Measurements from ENCODE around the gene TNF. TPM values are rescaled to one million over a fixed set of nuclear protein-coding genes. Genes with fewer than 3 reads are reported as not detected.

Gene TNF
- total RNA-seq, 1 experiment from 2014 or later: 0.64 TPM

DNA sequence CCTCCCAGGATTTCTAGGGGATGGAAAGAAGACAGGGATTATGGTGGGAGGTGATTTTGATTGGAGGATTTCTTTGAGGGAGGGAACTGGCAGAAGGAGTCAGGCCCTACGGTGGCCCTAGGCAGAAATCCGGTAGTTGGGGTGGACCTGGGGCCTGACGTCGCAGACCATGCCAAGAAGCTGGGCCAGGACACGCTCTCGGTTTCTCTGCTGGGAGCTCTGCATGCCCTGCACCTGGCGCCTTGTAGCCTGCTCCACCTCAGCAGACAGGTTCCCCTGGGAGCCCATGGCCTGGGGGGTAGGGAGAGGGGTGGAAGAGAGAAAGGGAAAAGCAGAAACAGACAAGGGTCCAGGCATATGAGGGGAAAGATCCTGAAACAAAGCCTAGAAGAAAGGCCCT lies 30.1 kb upstream of the TNF start:
- POLR2A ChIA-PET: no interaction called here
- no peak overlapping the region for H3K27ac ChIP-seq (ENCODE audit: low read length)
- no peak for ATAC-seq
- H3K27me3 ChIP-seq (ENCODE audit: control insufficient read depth, insufficient read depth, low read length): no peaks in the 10 kb centered on the region
- H3K4me1 ChIP-seq (ENCODE audit: control insufficient read depth, insufficient read depth, low read length): peaks cover 12% of the 10 kb centered on the region
- H3K9me3 ChIP-seq (ENCODE audit: control insufficient read depth, insufficient read depth, low read depth, low read length): no peaks in the 10 kb centered on the region
- no TSS peak for BruUV-seq (replicated peaks)
- DNase-seq (ENCODE audit: low read depth, low spot score): no peak
- peaks cover 6% of the 10 kb centered on the region; the same call in 1 of the 2 replicates for H3K36me3 ChIP-seq (ENCODE audit: control insufficient read depth, insufficient read depth, low read length)
- TF ChIP-seq, protein P1, sequence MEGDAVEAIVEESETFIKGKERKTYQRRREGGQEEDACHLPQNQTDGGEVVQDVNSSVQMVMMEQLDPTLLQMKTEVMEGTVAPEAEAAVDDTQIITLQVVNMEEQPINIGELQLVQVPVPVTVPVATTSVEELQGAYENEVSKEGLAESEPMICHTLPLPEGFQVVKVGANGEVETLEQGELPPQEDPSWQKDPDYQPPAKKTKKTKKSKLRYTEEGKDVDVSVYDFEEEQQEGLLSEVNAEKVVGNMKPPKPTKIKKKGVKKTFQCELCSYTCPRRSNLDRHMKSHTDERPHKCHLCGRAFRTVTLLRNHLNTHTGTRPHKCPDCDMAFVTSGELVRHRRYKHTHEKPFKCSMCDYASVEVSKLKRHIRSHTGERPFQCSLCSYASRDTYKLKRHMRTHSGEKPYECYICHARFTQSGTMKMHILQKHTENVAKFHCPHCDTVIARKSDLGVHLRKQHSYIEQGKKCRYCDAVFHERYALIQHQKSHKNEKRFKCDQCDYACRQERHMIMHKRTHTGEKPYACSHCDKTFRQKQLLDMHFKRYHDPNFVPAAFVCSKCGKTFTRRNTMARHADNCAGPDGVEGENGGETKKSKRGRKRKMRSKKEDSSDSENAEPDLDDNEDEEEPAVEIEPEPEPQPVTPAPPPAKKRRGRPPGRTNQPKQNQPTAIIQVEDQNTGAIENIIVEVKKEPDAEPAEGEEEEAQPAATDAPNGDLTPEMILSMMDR (IDR thresholded peaks at IDR 0.05): no peak
- TF ChIP-seq, protein P2, sequence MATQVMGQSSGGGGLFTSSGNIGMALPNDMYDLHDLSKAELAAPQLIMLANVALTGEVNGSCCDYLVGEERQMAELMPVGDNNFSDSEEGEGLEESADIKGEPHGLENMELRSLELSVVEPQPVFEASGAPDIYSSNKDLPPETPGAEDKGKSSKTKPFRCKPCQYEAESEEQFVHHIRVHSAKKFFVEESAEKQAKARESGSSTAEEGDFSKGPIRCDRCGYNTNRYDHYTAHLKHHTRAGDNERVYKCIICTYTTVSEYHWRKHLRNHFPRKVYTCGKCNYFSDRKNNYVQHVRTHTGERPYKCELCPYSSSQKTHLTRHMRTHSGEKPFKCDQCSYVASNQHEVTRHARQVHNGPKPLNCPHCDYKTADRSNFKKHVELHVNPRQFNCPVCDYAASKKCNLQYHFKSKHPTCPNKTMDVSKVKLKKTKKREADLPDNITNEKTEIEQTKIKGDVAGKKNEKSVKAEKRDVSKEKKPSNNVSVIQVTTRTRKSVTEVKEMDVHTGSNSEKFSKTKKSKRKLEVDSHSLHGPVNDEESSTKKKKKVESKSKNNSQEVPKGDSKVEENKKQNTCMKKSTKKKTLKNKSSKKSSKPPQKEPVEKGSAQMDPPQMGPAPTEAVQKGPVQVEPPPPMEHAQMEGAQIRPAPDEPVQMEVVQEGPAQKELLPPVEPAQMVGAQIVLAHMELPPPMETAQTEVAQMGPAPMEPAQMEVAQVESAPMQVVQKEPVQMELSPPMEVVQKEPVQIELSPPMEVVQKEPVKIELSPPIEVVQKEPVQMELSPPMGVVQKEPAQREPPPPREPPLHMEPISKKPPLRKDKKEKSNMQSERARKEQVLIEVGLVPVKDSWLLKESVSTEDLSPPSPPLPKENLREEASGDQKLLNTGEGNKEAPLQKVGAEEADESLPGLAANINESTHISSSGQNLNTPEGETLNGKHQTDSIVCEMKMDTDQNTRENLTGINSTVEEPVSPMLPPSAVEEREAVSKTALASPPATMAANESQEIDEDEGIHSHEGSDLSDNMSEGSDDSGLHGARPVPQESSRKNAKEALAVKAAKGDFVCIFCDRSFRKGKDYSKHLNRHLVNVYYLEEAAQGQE (IDR thresholded peaks at IDR 0.05; ENCODE audit: insufficient read depth in 1 of 2, low read depth in 2 of 2, low read length in 1 of 2): no peak
- TF ChIP-seq POLR2AphosphoS5 (IDR thresholded peaks at IDR 0.05; ENCODE audit: low read depth, low read length) (no peak), TCF7L2 (IDR thresholded peaks at IDR 0.05; ENCODE audit: low read depth, low read length) (no peak), SIN3A (IDR thresholded peaks at IDR 0.05; ENCODE audit: borderline replicate concordance, insufficient read depth, low read depth, low read length) (no peak)
- intact Hi-C loops (cut with micrococcal nuclease; ENCODE audit: unreplicated experiment) (no loop called here), in situ Hi-C loops (cut with HindIII; ENCODE audit: low pct_unique_long_range_greater_than_20kb, low sequenced_read_pairs) (no loop called here)
- H3K4me3 ChIP-seq (ENCODE audit: low read depth in 2 of 2, low read length in 2 of 2): no peak overlapping the region
- CTCF ChIA-PET: interaction anchor here (4.2 kb wide), 1 partner anchor 52 kb away, joined by 37 read pairs; no protein-coding TSS in a partner anchor

DNA sequence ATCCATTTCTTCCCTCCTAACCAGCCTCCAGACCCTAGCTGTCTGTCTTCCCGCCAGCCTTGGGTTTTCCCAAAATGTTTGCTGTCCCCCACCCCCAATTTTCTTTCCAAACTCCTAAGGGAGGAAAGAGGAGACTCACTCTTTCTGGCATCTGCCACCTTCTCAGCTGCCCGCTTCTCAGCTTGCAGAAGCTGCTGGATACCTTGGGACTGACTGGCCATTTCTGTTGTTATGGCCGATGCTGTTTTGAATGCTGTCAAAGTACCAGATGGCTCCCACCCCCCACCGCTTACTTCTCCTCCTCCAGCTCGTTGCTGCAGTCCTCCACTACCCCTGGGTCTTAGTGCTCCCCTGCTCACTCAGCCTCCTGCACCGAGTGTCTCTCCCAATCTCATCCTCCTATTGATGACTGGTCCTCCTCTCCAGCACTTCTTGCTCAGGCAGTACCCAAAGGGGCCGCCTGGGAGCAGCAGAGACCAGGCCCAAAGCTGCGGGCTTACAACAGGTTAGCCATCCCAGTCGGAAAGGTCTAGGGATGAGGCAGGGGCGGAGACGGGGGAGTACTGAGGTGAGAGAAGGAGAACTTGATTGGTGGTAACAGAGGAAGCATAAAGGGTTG lies 28.9 kb upstream of the TNF start, which contains the start of gene ATP6V1G2:
Gene ATP6V1G2 (minus strand): TSS at position 270 of the 619 bp plus-strand sequence. CDS start 49 bp downstream, at position 221.
- POLR2A ChIA-PET: interaction anchor here (0.5 to 0.6 kb wide), 3 partner anchors 163 to 228 kb away, joined by 3 to 7 read pairs (median 3); no protein-coding TSS in a partner anchor
- in situ Hi-C loops (cut with HindIII; ENCODE audit: low pct_unique_long_range_greater_than_20kb, low sequenced_read_pairs): no loop called here

More for the DNA sequence above, 28.9 kb upstream of the TNF start, which contains the start of gene ATP6V1G2:
- TF ChIP-seq, protein P2 (IDR thresholded peaks at IDR 0.05; ENCODE audit: insufficient read depth in 1 of 2, low read depth in 2 of 2, low read length in 1 of 2): no peak
- peak; percentile 68; the same call in 1 of the 2 replicates for TF ChIP-seq SIN3A (IDR thresholded peaks at IDR 0.05; ENCODE audit: borderline replicate concordance, insufficient read depth, low read depth, low read length)
- TF ChIP-seq POLR2AphosphoS5 (IDR thresholded peaks at IDR 0.05; ENCODE audit: low read depth, low read length): no peak
- TF ChIP-seq TCF7L2 (IDR thresholded peaks at IDR 0.05; ENCODE audit: low read depth, low read length): no peak
- TF ChIP-seq, protein P1 (IDR thresholded peaks at IDR 0.05): peak; percentile 98
- peaks cover 2% of the 10 kb centered on the region; the same call in 1 of the 2 replicates for H3K36me3 ChIP-seq (ENCODE audit: control insufficient read depth, insufficient read depth, low read length)
- no TSS peak for BruUV-seq (replicated peaks)
- H3K27me3 ChIP-seq (ENCODE audit: control insufficient read depth, insufficient read depth, low read length): no peaks in the 10 kb centered on the region
- intact Hi-C loops (cut with micrococcal nuclease; ENCODE audit: unreplicated experiment): loop anchor here (1.0 kb wide), 1 partner anchor 52 kb away; no protein-coding TSS in a partner anchor
- ATAC-seq: peak; percentile 75
- peak within 1 kb of the TSS; percentile 96 for H3K27ac ChIP-seq (ENCODE audit: low read length)
- no peaks in the 10 kb centered on the region for H3K9me3 ChIP-seq (ENCODE audit: control insufficient read depth, insufficient read depth, low read depth, low read length)
- peak within 1 kb of the TSS; percentile 60 to 80 for H3K4me3 ChIP-seq (ENCODE audit: low read depth in 2 of 2, low read length in 2 of 2)
- CTCF ChIA-PET: interaction anchor here (0.5 to 4.2 kb wide), 5 partner anchors 34 to 234 kb away, joined by 3 to 37 read pairs (median 3); no protein-coding TSS in a partner anchor
- peak; percentile 85 for DNase-seq (ENCODE audit: low read depth, low spot score)
- peaks cover 12% of the 10 kb centered on the region for H3K4me1 ChIP-seq (ENCODE audit: control insufficient read depth, insufficient read depth, low read length)

Data from Panc1 (cell line).